Upper lobe of left lung (tissue), 6 donors: ENCODE results near the gene GOSR2. TPM values are rescaled to one million over a fixed set of nuclear protein-coding genes. Genes with fewer than 3 reads are reported as not detected.

ENCODE experiments used
- ATAC-seq, 2 donors: fragments of 200-7000 bp; cut with Tn5 transposase; one replicate each; pipeline ENCODE4 v1.9.1; 2022; ENCODE audit warnings: mild to moderate bottlenecking in 2 of 2, moderate library complexity in 2 of 2; ENCODE audit not compliant: low FRiP score in 2 of 2
- DNase-seq, 2 donors: peaks; one replicate each; pipeline ENCODE4 v3.0.0-alpha.2; 2019 to 2020
- H3K27ac ChIP-seq, 4 donors: fragments of 200-600 bp; sonication (generic); one replicate each; pipeline ENCODE4 v1.5.1; 2016 to 2019
- H3K27me3 ChIP-seq, 4 donors: fragments of 200-600 bp; sonication (generic); one replicate each; pipeline ENCODE4 v1.5.1; 2017 to 2019
- H3K36me3 ChIP-seq, 4 donors: fragments of 200-600 bp; sonication (generic); one replicate each; pipeline ENCODE4 v1.5.1; 2016 to 2019
- H3K4me1 ChIP-seq, 4 donors: fragments of 200-600 bp; sonication (generic); one replicate each; pipeline ENCODE4 v1.5.1; 2018 to 2019
- H3K4me3 ChIP-seq, 4 donors: fragments of 200-600 bp; sonication (generic); one replicate each; pipeline ENCODE4 v1.5.1; 2017 to 2019; ENCODE audit warnings: mild to moderate bottlenecking in 2 of 4, moderate library complexity in 1 of 4
- H3K9me3 ChIP-seq, 4 donors: fragments of 200-600 bp; sonication (generic); one replicate each; pipeline ENCODE4 v1.5.1; 2018 to 2019
- CTCF ChIP-seq, 6 experiments: fragments of 450-650 bp in 4 of 6; fragments of 200-600 bp in 2 of 6; sonication (generic) in 2 of 6; IDR thresholded peaks; one replicate each; pipeline ENCODE4 v1.5.1; 2016 to 2019; ENCODE audit warnings: antibody characterized with exemption in 6 of 6
- EP300 ChIP-seq, 4 donors: sonication (generic); formaldehyde crosslinking; IDR thresholded peaks; one replicate each; pipeline ENCODE4 v1.5.1; 2017; ENCODE audit warnings: antibody characterized with exemption in 4 of 4, control low read depth in 2 of 4
- POLR2A ChIP-seq, 4 donors: fragments of 450-650 bp; IDR thresholded peaks; one replicate each; pipeline ENCODE4 v1.5.1; 2016 to 2017; ENCODE audit warnings: antibody characterized with exemption in 4 of 4, mild to moderate bottlenecking in 2 of 4
- POLR2AphosphoS5 ChIP-seq, 2 donors: sonication (generic); formaldehyde crosslinking; IDR thresholded peaks; one replicate each; pipeline ENCODE4 v1.5.1; 2017; ENCODE audit warnings: antibody characterized with exemption in 2 of 2
- WGBS, 2 donors: methylation state at CpG; one replicate each; pipeline ENCODE4 v1.1.5; 2017 to 2018; 5-methylcytosine and 5-hydroxymethylcytosine counted together
- total RNA-seq, 6 donors: library from RNA; depleted of rRNA in 4 of 6; stranded (reverse); fragments of >200 nt in 4 of 6; gene quantifications; one replicate each; pipeline versions ENCODE4 v1.1.0 to v1.2.1, GENCODE V29; 2016 to 2021
- donor health status: DM: no; HTN: no; CAD: no; lungs with moderate emphysema.
- donor health status: DM: no; HTN: yes; CAD: no; lungs with severe emphysema.

The GOSR2 gene
- total RNA-seq, 6 donors from 2014 or later = 40.3 to 79.6 (median 50.8) TPM

- H3K27ac ChIP-seq = no peak overlapping the region
- H3K4me1 ChIP-seq = peaks cover 0 to 3% (median 1%) of the 10 kb centered on the region in 4 donors
- DNase-seq = no peak
- H3K9me3 ChIP-seq = no peaks in the 10 kb centered on the region
- peaks cover 0 to 4% (median 0%) of the 10 kb centered on the region in 4 donors for H3K36me3 ChIP-seq
- H3K4me3 ChIP-seq = no peak overlapping the region
- H3K27me3 ChIP-seq = no peaks in the 10 kb centered on the region
- 81 to 94% methylated on average over 9 of the region's 9 CpGs for WGBS, 2 donors
- TF ChIP-seq POLR2AphosphoS5 (IDR thresholded peaks at IDR 0.05) (no peak), CTCF (IDR thresholded peaks at IDR 0.05) (no peak), EP300 (IDR thresholded peaks at IDR 0.05) (no peak), POLR2A (IDR thresholded peaks at IDR 0.05) (no peak)
- ATAC-seq = no peak
These were observed 41.6 kb downstream of the GOSR2 start for GRCh38 chr17:46964315-46965265.

- Histone ChIP-seq H3K9me3 (no peaks in the 10 kb centered on the region), H3K4me3 (no peak overlapping the region), H3K36me3 (peaks cover 0 to 4% (median 0%) of the 10 kb centered on the region in 4 donors), H3K27ac (no peak overlapping the region), H3K27me3 (no peaks in the 10 kb centered on the region), H3K4me1 (no peaks in the 10 kb centered on the region)
- TF ChIP-seq CTCF (IDR thresholded peaks at IDR 0.05) (no peak), POLR2A (IDR thresholded peaks at IDR 0.05) (no peak), EP300 (IDR thresholded peaks at IDR 0.05) (no peak), POLR2AphosphoS5 (IDR thresholded peaks at IDR 0.05) (no peak)
- WGBS, 2 donors = 84 to 91% methylated on average over 6 of the region's 6 CpGs
- ATAC-seq (peak in 1 of 2 donors; percentile 7), DNase-seq (no peak)
These were observed 45.4 kb downstream of the GOSR2 start for GRCh38 chr17:46968224-46968834.

GRCh38 chr17:46968896-46969295, 45.9 kb downstream of the GOSR2 start:
- peaks cover 0 to 4% (median 0%) of the 10 kb centered on the region in 4 donors for H3K36me3 ChIP-seq
- TF ChIP-seq POLR2AphosphoS5 (IDR thresholded peaks at IDR 0.05) = no peak
- no peak for TF ChIP-seq EP300 (IDR thresholded peaks at IDR 0.05)
- no peak for TF ChIP-seq POLR2A (IDR thresholded peaks at IDR 0.05)
- no peak for TF ChIP-seq CTCF (IDR thresholded peaks at IDR 0.05)
- DNase-seq (no peak), ATAC-seq (no peak)
- no peak overlapping the region for H3K4me3 ChIP-seq
- 97 to 98% methylated on average over 8 of the region's 8 CpGs for WGBS, 2 donors
- H3K27ac ChIP-seq = no peak overlapping the region
- H3K9me3 ChIP-seq = no peaks in the 10 kb centered on the region
- H3K4me1 ChIP-seq = peaks cover 0 to 1% (median 0%) of the 10 kb centered on the region in 4 donors
- H3K27me3 ChIP-seq = no peaks in the 10 kb centered on the region

GRCh38 chr17:46971647-46972300, 48.8 kb downstream of the GOSR2 start:
- ATAC-seq = peak in 1 of 2 donors; percentile 20
- Histone ChIP-seq H3K36me3 (peaks cover 0 to 4% (median 0%) of the 10 kb centered on the region in 4 donors), H3K9me3 (no peaks in the 10 kb centered on the region), H3K27ac (no peak overlapping the region), H3K27me3 (no peaks in the 10 kb centered on the region), H3K4me3 (no peak overlapping the region), H3K4me1 (peaks cover 0 to 4% (median 0%) of the 10 kb centered on the region in 4 donors)
- TF ChIP-seq POLR2A (IDR thresholded peaks at IDR 0.05) = no peak
- TF ChIP-seq POLR2AphosphoS5 (IDR thresholded peaks at IDR 0.05) = no peak
- no peak for TF ChIP-seq EP300 (IDR thresholded peaks at IDR 0.05)
- no peak for TF ChIP-seq CTCF (IDR thresholded peaks at IDR 0.05)
- peak in 1 of 2 donors; percentile 42 for DNase-seq
- 78 to 81% methylated on average over 10 of the region's 10 CpGs for WGBS, 2 donors
